OCI-LY7 (cell line): ENCODE measurements around the gene TMPO.

ENCODE experiments used
- CTCF ChIP-seq: fragments of 200-600 bp; sonication (generic); conservative IDR thresholded peaks from 2 replicates; pipeline ENCODE4 v1.5.1; 2014; ENCODE audit warnings: mild to moderate bottlenecking, antibody characterized with exemption, low read length, moderate library complexity, mixed read lengths
- EZH2phosphoT487 ChIP-seq: fragments of 200-600 bp; sonication (generic); IDR thresholded peaks from 2 replicates; pipeline ENCODE4 v1.6.1; 2018; ENCODE audit warnings: low read depth, borderline replicate concordance, mild to moderate bottlenecking, mixed run types, antibody characterized with exemption, low read length, moderate library complexity, mixed read lengths

- no peak for TF ChIP-seq EZH2phosphoT487
- no peak for TF ChIP-seq CTCF
These were observed 4.0 kb downstream of the TMPO start for GRCh38 chr12:98519257-98519907.
